ENCODE data around the gene TNFRSF25. TPM values are rescaled to one million over a fixed set of nuclear protein-coding genes. Genes with fewer than 3 reads are reported as not detected.

TNFRSF25 gene
- total RNA-seq, 1 experiment from 2014 or later, result 19.4 TPM

DNA sequence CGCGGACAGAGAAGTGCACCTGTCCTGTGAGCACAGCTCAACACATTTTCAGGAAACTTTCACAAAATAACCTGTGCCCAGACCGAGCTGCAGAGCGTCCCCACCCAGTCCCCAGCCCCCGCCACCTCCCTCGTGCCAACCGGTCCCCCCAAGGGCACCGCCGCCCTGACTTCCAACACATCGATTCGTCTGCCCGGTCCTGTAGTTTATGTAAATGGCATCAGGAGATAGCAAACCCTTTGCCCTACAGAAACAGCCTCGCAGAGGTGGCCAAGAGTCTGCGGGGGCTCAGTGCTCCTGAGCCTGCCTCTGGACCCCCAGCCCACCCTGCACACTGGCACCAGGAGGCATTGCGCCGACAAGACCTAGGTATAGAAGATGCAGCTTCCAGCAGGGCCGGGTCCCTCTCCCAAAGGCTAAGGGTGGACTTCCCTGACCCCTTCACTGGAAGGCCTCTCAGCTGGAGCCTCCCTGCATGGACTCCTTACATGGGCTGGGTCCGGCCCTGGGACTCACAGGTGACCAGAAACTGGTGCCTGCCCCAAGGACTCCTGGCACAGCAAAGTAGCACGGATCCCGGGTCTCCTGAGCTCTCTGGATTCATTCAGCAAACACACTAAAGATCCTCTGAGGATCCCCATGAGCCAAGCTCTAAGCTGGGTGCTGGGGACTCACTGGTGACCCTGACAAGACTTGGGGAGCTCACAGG, 32.0 kb upstream of the TNFRSF25 start:
- Mint-ChIP-seq H3K4me1 (peaks cover 18 to 19% of the 10 kb centered on the region in 2 experiments), H3K27ac (no peak overlapping the region), H3K27me3 (ENCODE audit: low read depth) (peaks cover 38% of the 10 kb centered on the region), H3K4me3 (peak overlapping the region; percentile 58 to 79), H3K36me3 (ENCODE audit: insufficient read depth in 1 of 3, low read depth in 3 of 3) (peaks cover 0 to 4% (median 0%) of the 10 kb centered on the region in 3 experiments; a peak in 2 of 7 replicates), H3K9me3 (no peaks in the 10 kb centered on the region)
- H2AK5ac ChIP-seq (ENCODE audit: insufficient read length, low read length), result no peak overlapping the region
- no peak overlapping the region for H2BK15ac ChIP-seq (ENCODE audit: low read depth, low read length)
- no peak overlapping the region for H3K18ac ChIP-seq (ENCODE audit: insufficient read length, low read depth, low read length)
- H4K8ac ChIP-seq (replicated peaks; ENCODE audit: insufficient read length, low read depth, low read length), result no peak overlapping the region
- H3K9me3 ChIP-seq (ENCODE audit: control insufficient read depth, low read depth, low read length), result no peaks in the 10 kb centered on the region
- no peaks in the 10 kb centered on the region for H3K79me2 ChIP-seq (ENCODE audit: insufficient read depth, low read length)
- no peak overlapping the region for H2BK20ac ChIP-seq (ENCODE audit: low read depth, low read length, poor library complexity, severe bottlenecking)
- H3K4me2 ChIP-seq (ENCODE audit: insufficient read depth, insufficient read length, low read length), result peak overlapping the region; percentile 57
- H3K23me2 ChIP-seq (ENCODE audit: insufficient read length, low read depth, low read length, poor library complexity, severe bottlenecking), result peaks cover 9% of the 10 kb centered on the region
- no peak overlapping the region for H3T11ph ChIP-seq (ENCODE audit: low read length)
- no peak overlapping the region for H4K5ac ChIP-seq (ENCODE audit: insufficient read length, low read depth, low read length)
- H3K79me1 ChIP-seq (ENCODE audit: insufficient read depth, low read depth, low read length, poor library complexity, severe bottlenecking), result no peaks in the 10 kb centered on the region
- no peak overlapping the region for H3K23ac ChIP-seq (ENCODE audit: insufficient read length, low read depth, low read length)
- H3K14ac ChIP-seq (ENCODE audit: insufficient read depth, low read length), result no peak overlapping the region
- H4K20me1 ChIP-seq (ENCODE audit: control insufficient read depth, insufficient read depth, insufficient read length), result no peaks in the 10 kb centered on the region
- H4K91ac ChIP-seq (ENCODE audit: insufficient read length, low read depth, low read length), result no peak overlapping the region
- peaks cover 4% of the 10 kb centered on the region; the same call in 1 of the 2 replicates for H3K4me1 ChIP-seq (ENCODE audit: insufficient read depth, low read length)
- no CpG with 5 or more reads among the region's 20 CpGs for WGBS (ENCODE audit: extremely low coverage, insufficient read length, low lambda C conversion rate)
- H2BK120ac ChIP-seq (ENCODE audit: low read depth, low read length, poor library complexity, severe bottlenecking), result no peak overlapping the region
- H3K27ac ChIP-seq (ENCODE audit: insufficient read length, low read depth, low read length), result no peak overlapping the region
- DNase-seq, result no peak
- H2BK5ac ChIP-seq (ENCODE audit: insufficient read length, low read length), result no peak overlapping the region
- no peak overlapping the region for H2BK12ac ChIP-seq (ENCODE audit: insufficient read length, low read depth, low read length)
- no peaks in the 10 kb centered on the region for H3K27me3 ChIP-seq (ENCODE audit: insufficient read depth, low read length)
- no peak overlapping the region for H2AFZ ChIP-seq (ENCODE audit: low read length)
- no peak overlapping the region for H3K4ac ChIP-seq (ENCODE audit: low read depth, low read length)
- H3K9ac ChIP-seq (ENCODE audit: extremely low read depth, insufficient read length, low read length), result no peak overlapping the region
- TF ChIP-seq CTCF (conservative IDR thresholded peaks at IDR 0.05), result no peak
- H3K56ac ChIP-seq (ENCODE audit: insufficient read length, low read depth, low read length), result no peak overlapping the region

Data from H9 (cell line).